ENCODE measurements around the gene HOXD11.

GRCh38 chr2:176066645-176067588 lies 40.2 kb upstream of the HOXD11 start:
- TF ChIP-seq, protein P1, sequence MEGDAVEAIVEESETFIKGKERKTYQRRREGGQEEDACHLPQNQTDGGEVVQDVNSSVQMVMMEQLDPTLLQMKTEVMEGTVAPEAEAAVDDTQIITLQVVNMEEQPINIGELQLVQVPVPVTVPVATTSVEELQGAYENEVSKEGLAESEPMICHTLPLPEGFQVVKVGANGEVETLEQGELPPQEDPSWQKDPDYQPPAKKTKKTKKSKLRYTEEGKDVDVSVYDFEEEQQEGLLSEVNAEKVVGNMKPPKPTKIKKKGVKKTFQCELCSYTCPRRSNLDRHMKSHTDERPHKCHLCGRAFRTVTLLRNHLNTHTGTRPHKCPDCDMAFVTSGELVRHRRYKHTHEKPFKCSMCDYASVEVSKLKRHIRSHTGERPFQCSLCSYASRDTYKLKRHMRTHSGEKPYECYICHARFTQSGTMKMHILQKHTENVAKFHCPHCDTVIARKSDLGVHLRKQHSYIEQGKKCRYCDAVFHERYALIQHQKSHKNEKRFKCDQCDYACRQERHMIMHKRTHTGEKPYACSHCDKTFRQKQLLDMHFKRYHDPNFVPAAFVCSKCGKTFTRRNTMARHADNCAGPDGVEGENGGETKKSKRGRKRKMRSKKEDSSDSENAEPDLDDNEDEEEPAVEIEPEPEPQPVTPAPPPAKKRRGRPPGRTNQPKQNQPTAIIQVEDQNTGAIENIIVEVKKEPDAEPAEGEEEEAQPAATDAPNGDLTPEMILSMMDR (IDR thresholded peaks at IDR 0.05) = no peak
- no peak for TF ChIP-seq POLR2A (IDR thresholded peaks at IDR 0.05)
- no peak for TF ChIP-seq POLR2AphosphoS5 (IDR thresholded peaks at IDR 0.05)
- TF ChIP-seq EP300 (IDR thresholded peaks at IDR 0.05) = no peak

Data from upper lobe of left lung (tissue), 4 donors.